ENCODE results near the gene DRC7.

Gene DRC7

DNA sequence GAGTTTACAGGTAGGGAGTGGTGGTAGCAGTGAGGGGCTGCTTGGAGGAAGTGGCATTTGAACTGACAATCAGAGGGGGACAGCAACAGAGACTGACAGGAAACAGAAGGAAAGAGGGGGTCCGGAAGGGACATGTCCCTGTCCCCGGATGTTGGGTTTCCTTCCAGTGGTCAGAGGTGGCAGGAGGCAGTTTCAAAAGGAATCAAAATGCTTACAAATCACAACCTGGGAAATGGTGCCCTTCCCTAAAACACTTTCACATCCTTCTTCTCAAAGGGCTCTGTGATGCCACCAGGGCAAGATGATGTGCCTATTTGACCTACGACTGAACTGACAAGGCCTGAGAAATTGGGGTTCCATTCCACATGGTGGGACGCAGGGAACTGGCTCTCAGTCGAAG is 46.5 kb upstream of the DRC7 start:
- H3K27ac ChIP-seq: no peak overlapping the region
- DNase-seq: no peak

GRCh38 chr16:57648581-57649442 is 45.8 kb upstream of the DRC7 start:
- H3K4me3 ChIP-seq (ENCODE audit: low read depth, low read length): no peak overlapping the region
- no peaks in the 10 kb centered on the region for H3K9me3 ChIP-seq (ENCODE audit: severe bottlenecking)
- no peaks in the 10 kb centered on the region for H3K36me3 ChIP-seq
- TF ChIP-seq CTCF (IDR thresholded peaks at IDR 0.05; ENCODE audit: low read depth, low read length): peak; percentile 100
- DNase-seq: peak; percentile 80
- no peak overlapping the region for H3K27ac ChIP-seq
- no peaks in the 10 kb centered on the region for H3K27me3 ChIP-seq (ENCODE audit: insufficient read depth, low read depth, severe bottlenecking)

More for the DNA sequence above, 46.5 kb upstream of the DRC7 start:
- Histone ChIP-seq H3K9me3 (ENCODE audit: severe bottlenecking) (no peaks in the 10 kb centered on the region), H3K36me3 (no peaks in the 10 kb centered on the region), H3K27me3 (ENCODE audit: insufficient read depth, low read depth, severe bottlenecking) (no peaks in the 10 kb centered on the region), H3K4me3 (ENCODE audit: low read depth, low read length) (no peak overlapping the region)
- no peak for TF ChIP-seq CTCF (IDR thresholded peaks at IDR 0.05; ENCODE audit: low read depth, low read length)

GRCh38 chr16:57649443-57649751 is 45.2 kb upstream of the DRC7 start:
- no peaks in the 10 kb centered on the region for H3K27me3 ChIP-seq (ENCODE audit: insufficient read depth, low read depth, severe bottlenecking)
- no peak for DNase-seq

GRCh38 chr16:57649846-57650245 is 44.8 kb upstream of the DRC7 start:
- TF ChIP-seq CTCF (IDR thresholded peaks at IDR 0.05; ENCODE audit: low read depth, low read length): no peak
- DNase-seq: no peak
- H3K9me3 ChIP-seq (ENCODE audit: severe bottlenecking): no peaks in the 10 kb centered on the region
- no peaks in the 10 kb centered on the region for H3K36me3 ChIP-seq
- no peak overlapping the region for H3K27ac ChIP-seq
- H3K27me3 ChIP-seq (ENCODE audit: insufficient read depth, low read depth, severe bottlenecking): no peaks in the 10 kb centered on the region
- no peak overlapping the region for H3K4me3 ChIP-seq (ENCODE audit: low read depth, low read length)

More at GRCh38 chr16:57649443-57649751, 45.2 kb upstream of the DRC7 start:
- Histone ChIP-seq H3K9me3 (ENCODE audit: severe bottlenecking) (no peaks in the 10 kb centered on the region), H3K4me3 (ENCODE audit: low read depth, low read length) (no peak overlapping the region), H3K27ac (no peak overlapping the region), H3K36me3 (no peaks in the 10 kb centered on the region)
- no peak for TF ChIP-seq CTCF (IDR thresholded peaks at IDR 0.05; ENCODE audit: low read depth, low read length)

- H3K27ac ChIP-seq: no peak overlapping the region
- H3K36me3 ChIP-seq: no peaks in the 10 kb centered on the region
- H3K4me3 ChIP-seq (ENCODE audit: low read depth, low read length): no peak overlapping the region
- peak; percentile 54 for DNase-seq
- no peaks in the 10 kb centered on the region for H3K9me3 ChIP-seq (ENCODE audit: severe bottlenecking)
- no peaks in the 10 kb centered on the region for H3K27me3 ChIP-seq (ENCODE audit: insufficient read depth, low read depth, severe bottlenecking)
- peak; percentile 15; the same call in 1 of the 2 replicates for TF ChIP-seq CTCF (IDR thresholded peaks at IDR 0.05; ENCODE audit: low read depth, low read length)
These were observed 43.0 kb upstream of the DRC7 start for GRCh38 chr16:57651344-57652333.

Data from WERI-Rb-1 (cell line).